HL-60 (cell line): ENCODE data around the gene GNRH2.

Experiments
- CTCF ChIP-seq: IDR thresholded peaks from one replicate; pipeline ENCODE4 v1.5.1; 2011; ENCODE audit warnings: low read length, control low read depth, inconsistent platforms; ENCODE audit not compliant: insufficient read depth
- REST ChIP-seq: IDR thresholded peaks from 2 replicates; pipeline ENCODE4 v1.6.1; 2012; ENCODE audit warnings: low read depth; ENCODE audit not compliant: insufficient replicate concordance

GRCh38 chr20:3085571-3086072 is 42.2 kb downstream of the GNRH2 start:
- TF ChIP-seq CTCF (no peak), REST (no peak)
